ENCODE data around the gene WBP2.
"Not testable (repeated sequence)": the region's sequence is repeated elsewhere in the genome, so short reads cannot be mapped to it uniquely, and the experiment has no call there.

WBP2 gene

GRCh38 chr17:75869282-75870141 lies 14.4 kb upstream of the WBP2 start:
- H3K4me3 ChIP-seq (ENCODE audit: low read depth, low read length) = no peak overlapping the region
- POLR2A ChIA-PET = interaction anchor here (1.0 kb wide), 1 partner anchor 14 kb away, joined by 3 read pairs; the partner anchor contains the start of gene WBP2
- CTCF ChIA-PET = interaction anchor here (0.7 to 2.3 kb wide), 5 partner anchors 8 to 268 kb away, joined by 3 to 6 read pairs (median 4); partner anchors contain the start of gene TRIM47
- H3K9me3 ChIP-seq (ENCODE audit: control insufficient read depth, insufficient read depth, low read depth, low read length) = no peaks in the 10 kb centered on the region
- peaks cover 7% of the 10 kb centered on the region for H3K4me1 ChIP-seq (ENCODE audit: control insufficient read depth, insufficient read depth, low read length)
- no peak overlapping the region; the same call in 1 of the 2 replicates for H3K27ac ChIP-seq (ENCODE audit: extremely low read depth, low read depth, low read length)
- TF ChIP-seq PATZ1 (tag by site-specific recombination; IDR thresholded peaks at IDR 0.05) (0 out of 2 replicates have a peak, but pooled peaks have one; percentile 16), PRDM2 (tag by site-specific recombination; IDR thresholded peaks at IDR 0.05; ENCODE audit: borderline replicate concordance) (no peak), WT1 (tag by site-specific recombination; IDR thresholded peaks at IDR 0.05) (peak; percentile 39; the same call in 1 of the 2 replicates), KLF1 (tag by site-specific recombination; IDR thresholded peaks at IDR 0.05) (peak; percentile 62)
- H3K36me3 ChIP-seq (ENCODE audit: control insufficient read depth in 2 of 2, insufficient read depth in 1 of 2, low read length in 2 of 2) = no peaks in the 10 kb centered on the region

- H3K4me1 ChIP-seq (ENCODE audit: control insufficient read depth, insufficient read depth, low read length); H3K4me3 ChIP-seq (ENCODE audit: low read depth, low read length); POLR2A ChIA-PET; H3K9me3 ChIP-seq (ENCODE audit: control insufficient read depth, insufficient read depth, low read depth, low read length); H3K36me3 ChIP-seq (ENCODE audit: control insufficient read depth in 2 of 2, insufficient read depth in 1 of 2, low read length in 2 of 2); H3K27ac ChIP-seq (ENCODE audit: extremely low read depth, low read depth, low read length): not testable (repeated sequence)
- TF ChIP-seq ZNF121 (tag by site-specific recombination; IDR thresholded peaks at IDR 0.05) (peak; percentile 91), ZNF645 (tag by site-specific recombination; IDR thresholded peaks at IDR 0.05) (0 out of 2 replicates have a peak, but pooled peaks have one; percentile 42)
- CTCF ChIA-PET = interaction anchor here (1.0 to 2.3 kb wide), 3 partner anchors 9 to 86 kb away, joined by 3 to 6 read pairs (median 4); partner anchors contain the start of gene TRIM47
Measured at GRCh38 chr17:75868730-75869281, 13.7 kb upstream of the WBP2 start.

- POLR2A ChIA-PET = interaction anchor here (0.7 to 1.3 kb wide), 4 partner anchors 10 to 88 kb away, joined by 3 to 9 read pairs (median 6); partner anchors contain the start of genes TRIM65 and WBP2
- CTCF ChIA-PET = interaction anchor here (0.6 to 1.0 kb wide), 3 partner anchors 8 to 21 kb away, joined by 3 to 8 read pairs (median 3); partner anchors contain the start of gene TRIM47
- H3K36me3 ChIP-seq (ENCODE audit: control insufficient read depth in 2 of 2, insufficient read depth in 1 of 2, low read length in 2 of 2); H3K4me3 ChIP-seq (ENCODE audit: low read depth, low read length); H3K27ac ChIP-seq (ENCODE audit: extremely low read depth, low read depth, low read length); H3K4me1 ChIP-seq (ENCODE audit: control insufficient read depth, insufficient read depth, low read length); H3K9me3 ChIP-seq (ENCODE audit: control insufficient read depth, insufficient read depth, low read depth, low read length): not testable (repeated sequence)
Measured at GRCh38 chr17:75865404-75866188, 10.5 kb upstream of the WBP2 start.

Measured in HEK293 (cell line).